Neural cell (in vitro differentiated cells): Measurements from ENCODE around the gene ETAA1.

Source experiments
- EP300 ChIP-seq: fragments of 450-650 bp; conservative IDR thresholded peaks from 2 replicates; pipeline ENCODE4 v1.6.1; 2014; ENCODE audit warnings: antibody characterized with exemption, mild to moderate bottlenecking, moderate library complexity; ENCODE audit not compliant: poor library complexity, severe bottlenecking
- EZH2 ChIP-seq: fragments of 200-600, 300-800 bp; shearing (Covaris generic), sonication (generic); IDR thresholded peaks from 2 replicates; pipeline ENCODE4 v1.6.1; 2014; ENCODE audit warnings: antibody characterized with exemption, low read length, borderline replicate concordance, mild to moderate bottlenecking; ENCODE audit not compliant: insufficient read depth, poor library complexity, severe bottlenecking
- POLR2AphosphoS5 ChIP-seq: IDR thresholded peaks from 2 replicates; pipeline ENCODE4 v1.6.1; 2012
- RAD21 ChIP-seq: fragments of 450-650 bp; conservative IDR thresholded peaks from 2 replicates; pipeline ENCODE4 v1.6.1; 2014; ENCODE audit warnings: antibody characterized with exemption, mild to moderate bottlenecking, moderate library complexity
- SMC3 ChIP-seq: fragments of 450-650 bp; conservative IDR thresholded peaks from 2 replicates; pipeline ENCODE4 v1.6.1; 2014; ENCODE audit warnings: antibody characterized with exemption, mild to moderate bottlenecking, moderate library complexity; ENCODE audit not compliant: poor library complexity
- TAF1 ChIP-seq: IDR thresholded peaks from 2 replicates; pipeline ENCODE4 v1.6.1; 2012; ENCODE audit warnings: low read depth
- TF ChIP-seq, protein P1 (sequence below): fragments of 450-650 bp; IDR thresholded peaks from 2 replicates; pipeline ENCODE4 v1.5.1; 2014; ENCODE audit warnings: antibody characterized with exemption, mild to moderate bottlenecking, moderate library complexity; ENCODE audit not compliant: poor library complexity, severe bottlenecking
- TF ChIP-seq, protein P2 (sequence below): IDR thresholded peaks from 2 replicates; pipeline ENCODE4 v1.6.1; 2012; ENCODE audit warnings: borderline replicate concordance

DNA sequence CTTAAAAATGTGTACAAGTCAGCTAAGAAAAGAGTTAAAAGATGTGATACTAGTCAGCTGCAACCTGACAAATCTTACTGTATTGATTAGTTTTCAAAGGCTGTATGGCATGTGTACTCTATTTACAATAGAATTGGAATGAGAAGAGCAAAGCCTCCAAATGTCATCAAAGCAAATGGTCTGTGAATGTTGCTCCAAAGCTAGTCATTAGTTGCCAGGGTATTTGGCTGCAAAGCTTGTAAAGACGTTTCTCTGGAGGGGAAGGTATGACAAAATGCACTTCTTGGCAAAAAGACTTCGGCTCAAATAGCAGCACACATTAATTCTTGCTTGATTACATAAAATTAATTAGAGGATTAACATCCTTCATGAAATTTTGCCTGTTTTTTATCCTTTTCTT, 59.3 kb downstream of the ETAA1 start:
- TF ChIP-seq, protein P1, sequence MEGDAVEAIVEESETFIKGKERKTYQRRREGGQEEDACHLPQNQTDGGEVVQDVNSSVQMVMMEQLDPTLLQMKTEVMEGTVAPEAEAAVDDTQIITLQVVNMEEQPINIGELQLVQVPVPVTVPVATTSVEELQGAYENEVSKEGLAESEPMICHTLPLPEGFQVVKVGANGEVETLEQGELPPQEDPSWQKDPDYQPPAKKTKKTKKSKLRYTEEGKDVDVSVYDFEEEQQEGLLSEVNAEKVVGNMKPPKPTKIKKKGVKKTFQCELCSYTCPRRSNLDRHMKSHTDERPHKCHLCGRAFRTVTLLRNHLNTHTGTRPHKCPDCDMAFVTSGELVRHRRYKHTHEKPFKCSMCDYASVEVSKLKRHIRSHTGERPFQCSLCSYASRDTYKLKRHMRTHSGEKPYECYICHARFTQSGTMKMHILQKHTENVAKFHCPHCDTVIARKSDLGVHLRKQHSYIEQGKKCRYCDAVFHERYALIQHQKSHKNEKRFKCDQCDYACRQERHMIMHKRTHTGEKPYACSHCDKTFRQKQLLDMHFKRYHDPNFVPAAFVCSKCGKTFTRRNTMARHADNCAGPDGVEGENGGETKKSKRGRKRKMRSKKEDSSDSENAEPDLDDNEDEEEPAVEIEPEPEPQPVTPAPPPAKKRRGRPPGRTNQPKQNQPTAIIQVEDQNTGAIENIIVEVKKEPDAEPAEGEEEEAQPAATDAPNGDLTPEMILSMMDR: no peak
- TF ChIP-seq EZH2 (no peak), POLR2AphosphoS5 (no peak), TAF1 (no peak), SMC3 (no peak), RAD21 (no peak), EP300 (no peak)
- TF ChIP-seq, protein P2, sequence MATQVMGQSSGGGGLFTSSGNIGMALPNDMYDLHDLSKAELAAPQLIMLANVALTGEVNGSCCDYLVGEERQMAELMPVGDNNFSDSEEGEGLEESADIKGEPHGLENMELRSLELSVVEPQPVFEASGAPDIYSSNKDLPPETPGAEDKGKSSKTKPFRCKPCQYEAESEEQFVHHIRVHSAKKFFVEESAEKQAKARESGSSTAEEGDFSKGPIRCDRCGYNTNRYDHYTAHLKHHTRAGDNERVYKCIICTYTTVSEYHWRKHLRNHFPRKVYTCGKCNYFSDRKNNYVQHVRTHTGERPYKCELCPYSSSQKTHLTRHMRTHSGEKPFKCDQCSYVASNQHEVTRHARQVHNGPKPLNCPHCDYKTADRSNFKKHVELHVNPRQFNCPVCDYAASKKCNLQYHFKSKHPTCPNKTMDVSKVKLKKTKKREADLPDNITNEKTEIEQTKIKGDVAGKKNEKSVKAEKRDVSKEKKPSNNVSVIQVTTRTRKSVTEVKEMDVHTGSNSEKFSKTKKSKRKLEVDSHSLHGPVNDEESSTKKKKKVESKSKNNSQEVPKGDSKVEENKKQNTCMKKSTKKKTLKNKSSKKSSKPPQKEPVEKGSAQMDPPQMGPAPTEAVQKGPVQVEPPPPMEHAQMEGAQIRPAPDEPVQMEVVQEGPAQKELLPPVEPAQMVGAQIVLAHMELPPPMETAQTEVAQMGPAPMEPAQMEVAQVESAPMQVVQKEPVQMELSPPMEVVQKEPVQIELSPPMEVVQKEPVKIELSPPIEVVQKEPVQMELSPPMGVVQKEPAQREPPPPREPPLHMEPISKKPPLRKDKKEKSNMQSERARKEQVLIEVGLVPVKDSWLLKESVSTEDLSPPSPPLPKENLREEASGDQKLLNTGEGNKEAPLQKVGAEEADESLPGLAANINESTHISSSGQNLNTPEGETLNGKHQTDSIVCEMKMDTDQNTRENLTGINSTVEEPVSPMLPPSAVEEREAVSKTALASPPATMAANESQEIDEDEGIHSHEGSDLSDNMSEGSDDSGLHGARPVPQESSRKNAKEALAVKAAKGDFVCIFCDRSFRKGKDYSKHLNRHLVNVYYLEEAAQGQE: no peak
